Breast epithelium (tissue), 4 donors: ENCODE data around the gene LDLRAD4. TPM values are rescaled to one million over a fixed set of nuclear protein-coding genes. Genes with fewer than 3 reads are reported as not detected.

Source experiments
- DNase-seq, 2 donors: peaks; one replicate each; pipeline ENCODE4 v3.0.0-alpha.2; 2019; ENCODE audit warnings: low spot score in 2 of 2
- H3K27ac ChIP-seq, 2 donors: fragments of 200-600 bp; sonication (generic) in 1 of 2; one replicate each; pipeline ENCODE4 v1.5.1; 2016 to 2019; ENCODE audit warnings: mild to moderate bottlenecking in 1 of 2
- H3K27me3 ChIP-seq, 2 donors: fragments of 200-600 bp; sonication (generic) in 1 of 2; one replicate each; pipeline versions ENCODE4 v1.5.1 to v1.6.0; 2017 to 2019; ENCODE audit warnings: control low read depth in 1 of 2, mild to moderate bottlenecking in 1 of 2
- H3K36me3 ChIP-seq: fragments of 200-600 bp; one replicate; pipeline ENCODE4 v1.5.1; 2019
- H3K4me1 ChIP-seq, 2 donors: fragments of 200-600 bp; sonication (generic); one replicate each; pipeline ENCODE4 v1.5.1; 2016 to 2019; ENCODE audit warnings: control low read depth in 1 of 2
- H3K4me3 ChIP-seq, 3 donors: fragments of 200-600 bp; sonication (generic); 1 replicate in 2 of 3; 2 replicates in 1 of 3; pipeline ENCODE4 v1.5.1; 2016 to 2019; ENCODE audit warnings: mild to moderate bottlenecking in 3 of 3, moderate library complexity in 2 of 3
- H3K9me3 ChIP-seq, 2 donors: fragments of 200-600 bp; sonication (generic) in 1 of 2; one replicate each; pipeline ENCODE4 v1.5.1; 2016 to 2019; ENCODE audit warnings: control low read depth in 1 of 2
- POLR2A ChIP-seq: fragments of 450-650 bp; IDR thresholded peaks from one replicate; pipeline ENCODE4 v1.6.1; 2016; ENCODE audit warnings: antibody characterized with exemption, mild to moderate bottlenecking, moderate library complexity
- POLR2AphosphoS5 ChIP-seq, 3 donors: sonication (generic); formaldehyde crosslinking; IDR thresholded peaks; one replicate each; pipeline ENCODE4 v1.6.1; 2017; ENCODE audit warnings: antibody characterized with exemption in 3 of 3
- intact Hi-C: fragments of 100-400 bp; cut with DNase I; formaldehyde crosslinking; loops from one replicate; pipeline ENCODE4 v1.15.1; 2023; ENCODE audit warnings: low total_unique reads
- total RNA-seq, 3 donors: library from RNA; depleted of rRNA; stranded (reverse); fragments of >200 nt; gene quantifications; one replicate each; pipeline ENCODE4 v1.1.0, GENCODE V29; 2016
- TF ChIP-seq, protein P1 (sequence below), 3 donors: fragments of 450-650 bp; IDR thresholded peaks; one replicate each; pipeline ENCODE4 v1.5.1; 2016 to 2017; ENCODE audit warnings: antibody characterized with exemption in 3 of 3, mild to moderate bottlenecking in 3 of 3, moderate library complexity in 3 of 3

Gene LDLRAD4
- total RNA-seq, 3 donors from 2014 or later: 28.5 to 94.3 (median 42.9) TPM

DNA sequence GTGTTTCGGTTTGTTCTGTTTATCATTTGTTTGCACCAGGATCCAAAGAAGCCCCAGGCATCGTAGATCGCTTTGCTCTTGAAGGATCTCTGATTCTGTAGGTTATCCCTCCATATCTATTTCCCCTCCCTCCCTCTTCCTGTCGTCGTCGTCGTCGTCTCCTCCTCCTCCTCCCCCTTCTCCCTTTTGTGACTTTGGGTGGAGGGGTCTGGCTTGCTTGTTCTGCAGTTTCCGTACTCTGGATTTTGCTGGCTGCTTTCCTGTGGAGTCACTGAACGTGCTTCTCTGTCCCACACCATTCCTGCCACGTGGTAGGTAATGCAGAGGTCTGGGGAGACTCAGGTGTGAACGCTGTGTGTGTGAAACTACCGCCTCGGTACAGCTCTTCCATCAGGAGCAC lies 225.0 kb downstream of the LDLRAD4 start:
- intact Hi-C loops: no loop called here
- H3K4me3 ChIP-seq: no peak overlapping the region
- TF ChIP-seq, protein P1, sequence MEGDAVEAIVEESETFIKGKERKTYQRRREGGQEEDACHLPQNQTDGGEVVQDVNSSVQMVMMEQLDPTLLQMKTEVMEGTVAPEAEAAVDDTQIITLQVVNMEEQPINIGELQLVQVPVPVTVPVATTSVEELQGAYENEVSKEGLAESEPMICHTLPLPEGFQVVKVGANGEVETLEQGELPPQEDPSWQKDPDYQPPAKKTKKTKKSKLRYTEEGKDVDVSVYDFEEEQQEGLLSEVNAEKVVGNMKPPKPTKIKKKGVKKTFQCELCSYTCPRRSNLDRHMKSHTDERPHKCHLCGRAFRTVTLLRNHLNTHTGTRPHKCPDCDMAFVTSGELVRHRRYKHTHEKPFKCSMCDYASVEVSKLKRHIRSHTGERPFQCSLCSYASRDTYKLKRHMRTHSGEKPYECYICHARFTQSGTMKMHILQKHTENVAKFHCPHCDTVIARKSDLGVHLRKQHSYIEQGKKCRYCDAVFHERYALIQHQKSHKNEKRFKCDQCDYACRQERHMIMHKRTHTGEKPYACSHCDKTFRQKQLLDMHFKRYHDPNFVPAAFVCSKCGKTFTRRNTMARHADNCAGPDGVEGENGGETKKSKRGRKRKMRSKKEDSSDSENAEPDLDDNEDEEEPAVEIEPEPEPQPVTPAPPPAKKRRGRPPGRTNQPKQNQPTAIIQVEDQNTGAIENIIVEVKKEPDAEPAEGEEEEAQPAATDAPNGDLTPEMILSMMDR (IDR thresholded peaks at IDR 0.05): no peak
- no peak for TF ChIP-seq POLR2AphosphoS5 (IDR thresholded peaks at IDR 0.05)
- no peak for TF ChIP-seq POLR2A
- H3K4me1 ChIP-seq: no peaks in the 10 kb centered on the region
- no peak for DNase-seq
- no peaks in the 10 kb centered on the region for H3K27me3 ChIP-seq
- H3K9me3 ChIP-seq: no peaks in the 10 kb centered on the region
- H3K36me3 ChIP-seq: no peaks in the 10 kb centered on the region
- no peak overlapping the region for H3K27ac ChIP-seq

DNA sequence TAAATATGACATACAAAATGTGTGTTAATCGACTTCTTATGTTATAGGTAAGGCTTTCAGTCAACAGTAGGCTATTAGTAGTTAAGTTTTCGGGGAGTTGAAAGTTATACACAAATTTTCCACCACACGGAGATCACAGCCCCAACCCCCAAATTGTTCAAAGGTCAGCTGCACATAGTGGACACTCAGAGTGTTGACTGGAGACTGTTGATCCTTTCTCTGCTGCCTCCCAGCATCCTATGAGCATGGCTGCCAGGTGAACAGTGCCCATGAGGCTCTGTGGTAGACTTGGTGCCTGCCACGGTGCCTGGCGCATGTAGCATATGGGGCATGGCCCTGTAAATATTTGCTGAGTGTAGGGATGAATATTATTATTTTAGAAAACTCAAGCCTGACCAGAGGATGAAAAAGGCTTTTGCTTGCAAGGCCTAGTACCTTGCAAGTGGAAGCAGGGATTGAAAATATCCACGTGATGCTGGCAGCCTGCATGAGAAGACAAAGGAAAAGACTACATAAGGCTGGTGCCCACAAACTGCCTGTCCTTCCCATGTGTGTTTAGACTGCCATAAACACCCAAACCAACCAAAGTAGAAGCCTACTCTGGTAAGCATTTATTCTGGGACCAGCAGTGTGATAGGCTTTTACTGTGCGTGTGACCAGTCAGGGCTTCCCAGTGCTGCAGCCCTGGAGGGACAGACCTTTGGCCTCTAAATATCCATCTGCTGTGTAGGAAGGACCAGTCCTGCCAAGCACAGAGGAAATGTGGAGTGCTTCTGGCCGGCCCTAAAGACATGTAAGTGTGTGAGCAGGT lies 226.1 kb downstream of the LDLRAD4 start:
- no peaks in the 10 kb centered on the region for H3K27me3 ChIP-seq
- TF ChIP-seq POLR2AphosphoS5 (IDR thresholded peaks at IDR 0.05) (no peak), POLR2A (no peak)
- TF ChIP-seq, protein P1 (IDR thresholded peaks at IDR 0.05): no peak
- no peak overlapping the region for H3K4me3 ChIP-seq
- no peaks in the 10 kb centered on the region for H3K36me3 ChIP-seq
- intact Hi-C loops: no loop called here
- DNase-seq: no peak
- H3K9me3 ChIP-seq: no peaks in the 10 kb centered on the region
- no peaks in the 10 kb centered on the region for H3K4me1 ChIP-seq
- no peak overlapping the region for H3K27ac ChIP-seq

DNA sequence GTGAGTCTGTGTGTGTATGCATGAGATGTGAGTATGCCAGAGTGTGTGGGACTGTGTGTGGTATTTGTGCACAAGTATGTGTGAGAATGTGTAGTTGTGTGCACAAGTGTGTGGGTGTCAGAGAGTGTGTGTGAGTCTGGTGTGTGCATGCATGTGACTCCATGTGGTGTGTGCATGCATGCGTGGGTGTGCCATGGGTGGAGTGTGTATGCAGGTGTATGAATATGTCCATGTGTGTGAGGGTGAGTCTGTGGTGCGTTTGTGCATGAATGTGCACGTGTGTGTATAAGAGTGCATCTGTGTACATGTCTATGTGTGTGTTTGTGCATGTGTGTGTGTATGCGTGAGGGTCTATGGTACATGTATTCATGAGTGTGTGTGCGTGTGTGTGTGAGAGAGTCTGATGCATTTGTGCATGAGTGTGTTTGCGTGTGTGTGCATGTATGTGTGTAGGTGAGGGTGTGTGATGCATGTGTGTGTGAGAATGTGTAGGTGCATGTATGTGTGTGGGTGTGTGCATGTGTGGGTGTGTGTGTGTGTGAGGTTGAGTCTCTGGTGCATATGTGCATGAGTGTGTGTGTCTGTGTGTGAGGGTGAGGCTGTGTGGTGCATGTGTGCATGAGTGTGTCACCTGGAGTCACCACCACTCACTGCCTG lies 226.8 kb downstream of the LDLRAD4 start:
- Histone ChIP-seq H3K27me3 (no peaks in the 10 kb centered on the region), H3K4me3 (no peak overlapping the region), H3K4me1 (no peaks in the 10 kb centered on the region), H3K27ac (no peak overlapping the region), H3K36me3 (no peaks in the 10 kb centered on the region), H3K9me3 (no peaks in the 10 kb centered on the region)
- TF ChIP-seq POLR2AphosphoS5 (IDR thresholded peaks at IDR 0.05): no peak
- TF ChIP-seq POLR2A: no peak
- TF ChIP-seq, protein P1 (IDR thresholded peaks at IDR 0.05): no peak
- no peak for DNase-seq
- intact Hi-C loops: no loop called here

DNA sequence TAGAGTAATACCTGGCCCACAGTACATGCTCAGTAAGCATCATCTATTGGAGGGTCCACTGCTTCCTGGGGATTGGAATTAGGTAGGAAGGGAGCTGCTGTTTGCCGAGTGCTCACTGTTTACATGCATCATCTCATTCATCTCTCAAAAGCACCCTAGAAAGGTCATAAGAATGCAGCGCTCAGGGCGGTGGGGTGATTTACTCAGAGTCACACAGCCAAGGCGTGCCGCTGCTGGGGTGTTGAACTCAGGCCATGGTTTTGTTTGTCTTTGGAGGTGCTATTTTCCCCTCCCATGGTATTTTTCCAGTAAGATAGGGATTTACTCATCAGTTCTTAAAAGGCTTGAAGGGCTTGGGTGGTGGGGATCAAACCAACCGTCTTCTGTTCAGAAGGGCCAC lies 227.5 kb downstream of the LDLRAD4 start:
- Histone ChIP-seq H3K4me1 (no peaks in the 10 kb centered on the region), H3K4me3 (no peak overlapping the region), H3K36me3 (no peaks in the 10 kb centered on the region), H3K9me3 (no peaks in the 10 kb centered on the region), H3K27ac (no peak overlapping the region), H3K27me3 (no peaks in the 10 kb centered on the region)
- intact Hi-C loops: no loop called here
- TF ChIP-seq POLR2AphosphoS5 (IDR thresholded peaks at IDR 0.05) (no peak), POLR2A (no peak)
- TF ChIP-seq, protein P1 (IDR thresholded peaks at IDR 0.05): no peak
- DNase-seq: no peak
